GM10847 (cell line): Measurements from ENCODE around the gene TENT4A.

Source experiments
- POLR2A ChIP-seq: IDR thresholded peaks from 2 replicates; pipeline ENCODE4 v1.6.1; 2011; ENCODE audit not compliant: insufficient read length; ENCODE audit errors: extremely low read depth

Gene TENT4A

DNA sequence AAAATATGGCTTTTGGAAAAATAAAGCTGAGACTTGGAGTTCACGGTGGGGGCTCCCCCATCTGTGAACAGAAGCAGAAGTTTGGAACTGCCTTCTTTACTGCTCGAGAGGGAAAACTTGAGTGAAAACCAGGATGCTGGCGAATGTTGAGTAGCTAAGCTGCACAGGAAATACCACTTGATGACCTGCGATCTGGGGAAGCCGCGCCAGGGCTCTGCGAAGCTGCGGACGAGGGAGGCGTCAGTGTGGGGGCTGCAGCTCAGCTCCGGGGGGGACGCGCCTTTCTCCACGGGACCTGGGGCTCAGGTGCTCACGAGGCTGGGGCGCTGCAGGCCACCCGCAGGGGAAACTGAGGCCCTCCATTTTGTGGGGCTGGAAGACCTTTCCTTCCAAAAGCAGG lies 62.3 kb downstream of the TENT4A start:
- TF ChIP-seq POLR2A: no peak

- TF ChIP-seq POLR2A: no peak
Measured at GRCh38 chr5:6780802-6781391, 67.7 kb downstream of the TENT4A start.

DNA sequence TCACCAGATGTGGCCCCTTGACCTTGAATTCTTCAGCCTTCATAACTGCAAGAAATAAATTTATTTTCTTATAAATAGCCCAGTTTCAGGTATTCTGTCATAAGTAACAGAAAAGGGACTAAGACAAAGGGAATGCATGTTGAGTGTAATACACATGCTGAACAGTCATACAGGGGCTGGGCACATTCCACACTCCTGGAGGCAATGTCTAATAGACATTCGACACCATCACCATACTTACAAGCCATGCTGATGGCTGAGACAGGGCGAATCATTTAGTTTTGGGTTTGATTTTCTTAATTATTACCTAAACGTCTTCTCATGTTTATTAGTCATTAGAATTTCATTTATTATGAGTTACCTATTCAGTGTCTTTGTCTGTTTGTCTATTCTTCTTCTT lies 68.5 kb downstream of the TENT4A start:
- no peak for TF ChIP-seq POLR2A

GRCh38 chr5:6783787-6784186 lies 70.6 kb downstream of the TENT4A start:
- no peak for TF ChIP-seq POLR2A

GRCh38 chr5:6784481-6784880 lies 71.2 kb downstream of the TENT4A start:
- TF ChIP-seq POLR2A: no peak

- TF ChIP-seq POLR2A: no peak
Measured at GRCh38 chr5:6785161-6785860, 72.1 kb downstream of the TENT4A start.

DNA sequence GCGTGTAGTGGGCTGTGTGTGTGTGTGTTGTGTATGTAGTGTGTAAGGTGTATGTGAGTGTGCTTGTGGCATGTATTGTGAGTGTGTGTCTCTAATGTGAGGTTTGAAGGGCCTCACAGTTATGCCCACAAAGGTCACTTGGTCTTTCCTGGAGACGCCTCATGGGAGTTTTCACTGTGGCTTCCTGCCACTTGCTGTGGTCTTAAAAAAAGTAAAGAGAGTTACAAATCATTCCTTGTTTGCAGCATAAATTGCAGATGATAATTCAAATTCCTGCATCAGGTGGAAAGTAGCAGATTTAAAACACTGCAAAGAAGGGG lies 72.6 kb downstream of the TENT4A start:
- no peak for TF ChIP-seq POLR2A

- no peak for TF ChIP-seq POLR2A
Measured at GRCh38 chr5:6786786-6787495, 73.7 kb downstream of the TENT4A start.

GRCh38 chr5:6787941-6788340 lies 74.7 kb downstream of the TENT4A start:
- no peak for TF ChIP-seq POLR2A

DNA sequence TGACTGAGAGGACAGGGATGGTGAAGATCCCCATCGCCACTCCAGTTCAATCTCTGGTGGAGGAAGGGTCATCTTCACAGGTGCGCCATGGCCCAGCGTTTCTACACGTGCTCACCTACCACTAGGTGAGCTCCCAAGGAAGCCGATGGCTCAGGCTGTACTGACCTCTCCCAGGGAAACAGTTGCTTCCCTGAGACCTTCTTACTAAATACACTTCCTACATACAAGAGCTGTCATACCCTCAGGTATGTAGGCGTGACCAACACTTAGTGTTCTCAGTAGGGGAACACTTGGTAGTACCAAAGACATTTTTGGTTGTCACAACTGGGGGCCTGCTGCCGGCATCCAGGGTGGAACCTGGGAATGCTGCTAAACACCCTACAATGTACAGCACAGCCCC lies 75.2 kb downstream of the TENT4A start:
- no peak for TF ChIP-seq POLR2A

DNA sequence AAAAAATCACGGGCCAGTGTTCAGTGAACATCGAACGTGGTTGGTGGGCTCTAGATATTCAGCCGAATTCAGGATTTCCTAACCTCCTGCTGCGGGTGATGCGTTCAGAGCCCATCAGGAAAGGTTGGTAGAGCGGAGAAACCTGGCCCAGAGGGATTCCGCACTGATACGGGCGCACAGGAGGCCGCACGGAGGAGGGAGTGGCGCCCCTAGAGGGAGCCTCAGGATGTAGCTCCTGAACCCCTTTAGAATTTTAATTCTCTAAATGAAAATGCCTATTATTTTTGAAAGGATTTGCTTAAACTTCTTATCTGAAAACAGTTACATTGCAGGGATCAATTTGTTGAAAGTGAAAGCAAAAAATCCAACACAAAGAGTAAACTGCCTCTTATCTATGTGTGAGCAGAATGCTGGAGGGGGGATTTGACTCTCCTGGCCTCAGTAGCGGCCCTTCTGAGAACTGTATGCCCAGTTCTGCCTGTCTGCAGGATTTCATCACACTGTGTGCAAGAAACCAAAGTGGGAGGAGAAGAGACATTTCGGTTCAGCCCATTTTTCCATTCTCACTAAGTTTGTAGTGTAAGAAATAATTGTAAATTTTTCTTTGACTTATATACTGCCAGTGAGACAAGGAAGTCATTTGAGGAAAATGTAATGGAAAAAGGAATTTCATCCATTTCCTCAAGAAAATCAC lies 75.9 kb downstream of the TENT4A start:
- TF ChIP-seq POLR2A: no peak

DNA sequence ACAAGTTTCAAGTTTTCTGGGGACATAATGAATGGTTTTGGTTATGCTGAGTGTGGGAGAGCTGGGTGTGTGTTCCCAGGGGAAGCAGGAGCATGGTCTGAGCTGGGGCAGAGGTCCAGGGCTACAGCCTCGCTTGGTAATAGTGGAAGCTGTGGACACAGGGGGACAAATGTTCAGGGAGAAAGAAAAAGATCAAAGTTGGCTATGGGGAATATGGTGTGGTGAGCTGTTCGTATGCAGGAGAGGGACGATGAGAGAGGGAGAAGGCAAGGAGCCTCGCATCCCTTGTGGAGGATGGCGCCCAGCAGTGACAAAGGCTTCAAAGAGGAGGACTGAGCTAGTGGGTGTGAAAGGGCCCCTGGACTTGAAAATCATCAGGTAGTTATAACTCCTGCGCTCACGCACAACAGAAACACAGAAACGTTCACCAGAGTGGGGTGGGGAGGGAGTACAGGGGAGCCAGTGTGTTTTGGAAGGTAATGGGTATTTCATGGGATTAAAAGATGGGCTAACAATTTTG lies 77.2 kb downstream of the TENT4A start:
- no peak for TF ChIP-seq POLR2A

DNA sequence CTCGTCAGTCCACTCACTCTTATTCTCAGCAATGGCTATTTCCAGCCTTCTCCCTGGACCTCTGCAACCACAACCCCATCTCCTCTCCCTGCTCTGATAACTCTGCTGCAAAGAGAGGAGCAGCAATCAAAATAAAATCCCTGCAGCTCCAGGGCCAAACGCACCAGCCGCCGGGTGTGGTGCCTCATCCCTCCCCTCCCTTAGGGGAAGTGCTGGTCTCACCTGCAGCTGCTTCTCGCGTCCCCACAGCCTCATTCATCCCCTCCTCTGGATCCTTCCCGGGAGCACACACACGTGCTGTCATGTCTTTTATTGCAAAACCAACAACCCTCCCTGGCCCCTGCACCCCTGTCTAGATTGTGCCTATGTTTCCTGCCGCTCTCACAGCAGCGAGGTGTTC lies 77.8 kb downstream of the TENT4A start:
- no peak for TF ChIP-seq POLR2A

GRCh38 chr5:6792376-6792775 lies 79.1 kb downstream of the TENT4A start:
- no peak for TF ChIP-seq POLR2A

DNA sequence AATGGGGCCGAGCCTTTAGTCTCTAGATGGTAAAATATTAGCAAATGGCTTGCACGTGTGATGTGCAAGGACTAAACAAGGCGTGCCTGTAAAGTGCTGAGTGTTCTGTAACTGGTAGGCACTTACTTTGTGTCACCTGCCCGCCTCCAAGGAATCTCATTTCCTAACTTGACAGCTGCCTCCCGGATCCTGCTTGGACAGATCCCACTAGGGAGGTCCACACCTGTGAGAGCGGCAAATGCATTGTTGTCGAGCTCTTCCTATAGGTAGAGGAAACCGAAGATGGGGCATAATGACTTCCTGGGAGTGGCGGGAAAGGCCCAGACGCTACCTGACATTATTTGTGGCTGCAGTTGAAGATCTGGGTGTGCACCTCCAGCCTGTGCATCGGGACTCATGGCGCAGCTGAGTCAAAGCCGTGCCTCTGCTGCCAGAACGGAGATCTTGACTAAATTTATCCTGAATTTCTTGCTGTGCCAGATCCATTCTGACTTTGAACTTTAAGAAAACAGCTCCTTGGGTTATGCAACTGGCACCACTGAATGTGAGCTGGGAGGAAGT lies 79.8 kb downstream of the TENT4A start:
- no peak for TF ChIP-seq POLR2A

GRCh38 chr5:6801236-6801635 lies 88.0 kb downstream of the TENT4A start:
- no peak for TF ChIP-seq POLR2A

DNA sequence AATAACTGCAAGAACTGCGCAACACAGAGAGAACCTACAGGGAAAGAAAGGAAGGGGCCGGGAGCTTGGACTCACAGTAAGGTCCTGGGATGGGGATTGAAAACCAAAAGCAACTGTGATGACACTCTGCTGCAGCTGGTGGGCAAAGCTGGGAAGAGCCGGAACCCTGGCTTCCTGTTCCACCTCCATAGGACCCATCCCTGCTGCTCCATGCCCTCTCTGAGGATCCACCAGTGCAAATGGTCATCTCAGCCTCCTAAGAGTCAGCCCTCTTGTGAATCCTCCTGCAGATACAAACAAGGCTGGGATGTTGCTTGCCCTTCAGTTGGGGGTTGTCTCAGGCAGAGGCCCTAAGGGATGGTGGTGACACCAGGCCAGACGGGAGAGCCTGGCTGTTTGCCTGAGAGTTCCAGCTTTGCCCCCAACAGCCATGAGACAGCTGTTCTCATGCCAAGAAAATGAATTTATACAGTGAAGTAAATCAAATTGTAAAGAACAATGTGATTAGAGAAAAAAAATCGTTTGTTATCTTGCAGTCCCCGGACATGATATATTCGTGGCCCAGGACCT lies 90.8 kb downstream of the TENT4A start:
- TF ChIP-seq POLR2A: no peak
